GM19099 (cell line): Measurements from ENCODE around the gene MAP3K7CL.

Experiments
- POLR2A ChIP-seq: IDR thresholded peaks from 3 replicates; pipeline ENCODE4 v1.6.1; 2011; ENCODE audit warnings: low read depth; ENCODE audit not compliant: insufficient read length; ENCODE audit errors: extremely low read depth

The MAP3K7CL gene, protein sequence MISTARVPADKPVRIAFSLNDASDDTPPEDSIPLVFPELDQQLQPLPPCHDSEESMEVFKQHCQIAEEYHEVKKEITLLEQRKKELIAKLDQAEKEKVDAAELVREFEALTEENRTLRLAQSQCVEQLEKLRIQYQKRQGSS

DNA sequence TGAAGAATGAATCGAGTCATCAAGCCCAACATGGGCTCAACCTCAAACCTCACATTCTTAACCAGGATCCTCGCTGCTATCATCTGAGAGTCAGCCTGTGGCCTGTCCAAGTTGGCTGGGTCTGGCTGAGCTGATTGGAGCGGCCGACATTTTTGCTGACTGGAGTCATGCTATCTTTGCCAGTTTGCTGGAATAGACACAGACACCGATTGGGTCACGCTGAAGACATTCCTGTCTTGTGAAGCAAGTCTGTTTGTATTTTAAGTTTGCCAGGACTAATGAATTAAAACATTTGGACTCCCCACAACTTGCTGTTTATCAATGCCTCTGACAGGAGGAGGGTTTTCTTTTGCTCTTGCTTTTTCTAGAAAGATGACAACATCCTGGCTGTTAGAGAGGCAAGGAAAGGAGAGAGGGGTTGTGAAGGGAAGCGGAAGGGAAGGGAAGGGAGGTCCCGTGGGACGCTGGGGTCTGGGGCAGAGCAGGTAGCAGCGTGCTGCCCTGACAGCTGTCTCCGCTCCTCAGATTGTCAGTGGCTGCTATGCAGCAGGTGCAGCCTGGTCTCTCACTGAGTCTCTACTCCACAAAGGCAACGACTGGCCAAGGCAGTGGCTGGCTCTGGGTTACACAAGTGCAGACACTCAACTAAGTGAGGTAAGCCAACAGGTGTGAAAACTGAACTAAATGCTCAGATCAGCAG is at the start of gene MAP3K7CL:
TSS of gene MAP3K7CL (plus strand) at position 375 of the 700 bp plus-strand sequence. CDS start 2,701 bp downstream, outside the sequence.
- TF ChIP-seq POLR2A, result no peak

DNA sequence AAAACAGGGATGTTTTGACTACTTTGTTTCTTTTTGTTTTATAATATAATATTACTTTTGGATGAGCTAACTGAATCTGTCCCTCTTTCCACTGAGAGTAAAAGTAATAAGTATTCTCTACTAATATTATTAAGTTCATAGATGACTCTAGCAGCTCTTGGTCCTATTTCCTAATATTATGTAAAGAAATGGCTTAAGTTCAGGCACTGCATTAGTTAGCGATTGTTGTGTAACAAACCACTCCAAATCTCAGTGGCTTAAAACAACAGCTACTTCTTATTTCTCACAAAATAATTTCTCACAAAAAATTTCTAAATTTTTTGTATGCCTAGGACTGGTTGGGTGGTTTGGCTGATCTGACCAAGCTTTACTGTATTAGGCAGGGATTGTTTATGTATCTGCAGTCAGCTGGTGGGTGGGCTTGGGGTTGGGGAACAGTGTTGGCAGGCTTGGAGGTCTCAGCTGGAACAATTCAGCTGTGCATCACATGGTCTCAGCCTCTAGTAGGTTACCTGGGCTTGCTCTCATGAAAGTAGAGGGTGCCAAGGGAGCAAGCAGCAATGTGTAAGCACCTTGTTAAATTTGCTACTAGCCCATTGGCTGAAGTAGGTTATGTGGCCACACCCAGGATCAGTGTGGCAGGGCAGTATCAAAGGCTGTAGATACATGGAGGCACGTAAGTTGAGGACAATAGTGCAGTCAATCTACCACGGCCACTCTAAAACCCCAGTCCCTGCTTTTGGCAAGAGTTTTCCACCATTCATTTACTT is 48.2 kb upstream of the MAP3K7CL start:
- TF ChIP-seq POLR2A, result no peak

GRCh38 chr21:29083306-29083705 is 47.1 kb upstream of the MAP3K7CL start:
- TF ChIP-seq POLR2A, result no peak

DNA sequence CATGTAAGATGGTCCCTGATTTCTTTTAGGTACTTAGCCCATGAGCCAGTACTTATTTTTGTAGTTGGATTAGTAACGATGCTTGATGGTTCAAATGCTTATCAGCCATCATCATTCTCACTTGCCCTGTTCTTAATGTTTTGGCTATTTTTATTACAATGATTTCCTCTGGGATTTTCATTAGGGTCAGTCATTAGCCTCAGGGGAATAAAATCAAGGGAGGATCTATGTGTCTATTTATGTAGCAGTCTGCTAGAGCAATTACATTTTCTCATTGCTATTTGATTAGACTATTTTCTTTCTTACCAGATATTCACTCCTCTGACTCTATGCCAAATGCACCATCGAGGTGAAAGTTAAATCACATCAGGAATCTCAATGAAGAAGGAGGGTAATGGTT is 46.1 kb upstream of the MAP3K7CL start:
- TF ChIP-seq POLR2A, result no peak

DNA sequence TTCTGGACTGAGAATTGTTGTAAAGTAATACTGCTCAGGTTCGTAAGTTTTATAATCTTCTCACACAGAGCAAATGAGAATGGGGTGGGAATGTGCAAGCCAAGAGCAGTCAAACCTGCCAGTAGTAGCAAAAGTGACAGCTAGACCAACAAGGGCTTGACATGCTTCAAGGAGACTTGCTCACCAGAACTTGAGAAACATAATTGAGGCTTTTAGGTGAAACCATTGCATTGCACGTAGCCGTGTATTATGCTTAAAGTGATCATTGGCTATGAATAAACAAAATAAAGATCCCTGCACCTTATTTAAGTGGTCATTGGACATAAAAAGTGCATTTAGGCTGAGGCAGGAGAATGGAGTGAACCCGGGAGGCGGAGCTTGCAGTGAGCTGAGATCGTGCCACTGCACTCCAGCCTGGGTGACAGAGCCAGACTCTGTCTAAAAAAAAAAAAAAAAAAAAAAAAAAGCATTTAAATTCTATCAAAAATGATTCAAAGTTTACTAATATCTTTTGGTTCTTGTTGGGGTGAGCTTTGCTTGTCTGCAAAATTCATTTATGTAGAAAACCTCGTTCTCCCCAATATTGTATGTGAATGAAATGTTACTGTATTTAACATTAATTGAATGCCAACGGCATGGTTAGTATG is 45.2 kb upstream of the MAP3K7CL start:
- TF ChIP-seq POLR2A, result no peak

- no peak for TF ChIP-seq POLR2A
These were observed 39.4 kb upstream of the MAP3K7CL start for GRCh38 chr21:29091033-29091432.

DNA sequence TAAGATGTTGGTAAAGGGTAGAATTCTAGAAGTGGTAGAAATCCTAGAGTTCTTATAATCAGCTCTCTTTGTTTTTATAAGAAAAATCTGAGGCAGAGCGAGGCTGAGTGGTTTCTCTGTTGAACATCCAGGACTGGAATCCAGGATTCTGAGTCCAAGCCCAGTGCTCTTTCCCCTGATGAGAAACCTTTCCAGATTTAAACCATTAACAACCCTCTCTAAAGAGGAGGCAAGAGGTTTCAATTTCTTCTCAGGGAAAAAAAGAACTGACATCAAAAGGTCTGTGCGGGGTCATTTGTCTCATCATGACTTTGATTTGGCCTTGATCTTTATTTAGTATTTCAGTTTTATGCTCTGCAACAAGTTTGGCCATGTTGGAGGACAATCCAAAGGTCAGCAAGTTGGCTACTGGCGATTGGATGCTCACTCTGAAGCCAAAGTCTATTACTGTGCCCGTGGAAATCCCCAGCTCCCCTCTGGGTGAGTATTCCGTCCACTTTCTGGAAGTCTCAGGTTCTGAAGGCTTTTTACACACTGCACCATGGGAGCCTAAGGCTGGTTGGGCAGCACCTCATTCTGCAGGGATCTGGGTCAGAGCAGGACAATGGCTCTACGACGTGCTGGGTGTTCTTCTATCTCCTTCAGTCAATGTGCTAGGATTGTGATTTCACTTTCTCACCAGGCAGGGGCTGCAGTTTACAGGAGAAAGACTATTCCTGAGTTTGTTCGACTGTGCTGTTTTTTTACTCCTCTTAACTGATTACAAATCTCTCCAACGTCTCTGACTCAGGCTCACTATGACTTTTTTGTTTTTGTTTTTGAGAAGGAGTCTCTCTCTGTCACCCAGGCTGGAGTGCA is 38.1 kb upstream of the MAP3K7CL start:
- no peak for TF ChIP-seq POLR2A

DNA sequence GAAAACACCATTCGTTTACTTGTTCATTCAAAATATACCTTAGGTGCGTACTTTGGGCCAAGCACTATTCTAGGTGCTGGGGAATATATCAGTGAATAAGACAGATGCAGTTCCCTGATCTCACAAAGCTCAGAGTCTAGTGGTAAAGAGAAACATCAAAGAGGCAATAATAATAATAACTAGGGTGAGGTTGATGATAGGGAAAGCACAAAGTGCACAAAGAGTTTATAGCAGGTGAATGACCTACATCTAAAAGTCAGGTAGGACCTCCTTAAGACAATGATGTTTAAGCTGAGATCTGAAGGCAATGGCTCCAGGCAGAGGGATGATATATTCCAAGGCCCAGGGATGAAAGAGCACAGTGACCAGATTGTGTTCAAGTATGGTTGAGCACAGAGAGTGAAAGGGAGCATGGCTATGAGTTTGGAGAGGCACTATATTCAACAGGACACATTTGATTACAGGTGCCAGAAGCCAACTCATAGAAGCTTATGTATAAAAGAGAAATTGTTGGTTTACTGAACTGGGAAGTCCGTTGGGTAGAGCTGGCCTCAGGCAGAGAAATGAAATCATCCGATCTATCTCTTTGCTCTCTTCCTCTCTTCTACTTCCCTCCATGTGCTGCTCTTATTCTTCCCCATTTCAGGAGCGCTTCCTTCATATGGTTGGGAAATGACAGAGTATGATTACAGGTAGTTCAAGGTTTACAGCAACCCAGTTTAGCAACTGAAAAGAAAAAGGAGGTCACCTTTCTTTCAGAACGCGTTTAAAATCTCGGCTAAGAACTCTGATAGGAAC is 34.0 kb upstream of the MAP3K7CL start:
- TF ChIP-seq POLR2A, result no peak

DNA sequence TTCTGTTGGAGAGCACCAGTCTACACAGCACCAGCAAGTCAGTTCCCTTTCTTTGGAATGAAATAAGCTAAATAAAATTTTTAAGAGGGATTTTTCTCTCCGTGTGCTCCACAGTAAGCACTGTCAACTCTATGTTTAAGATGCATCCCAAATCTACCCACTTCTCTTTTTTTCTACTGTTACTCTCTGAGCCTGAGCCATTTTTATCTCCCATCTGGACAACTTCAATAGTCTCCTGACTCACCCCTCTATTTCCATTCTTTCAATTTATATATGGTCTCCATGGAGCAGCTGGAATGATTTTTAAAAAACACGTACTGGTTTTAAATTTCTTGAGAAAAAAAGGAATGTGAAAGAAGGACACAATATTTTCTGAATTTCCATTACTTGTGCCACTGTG is 32.3 kb upstream of the MAP3K7CL start:
- TF ChIP-seq POLR2A, result no peak

DNA sequence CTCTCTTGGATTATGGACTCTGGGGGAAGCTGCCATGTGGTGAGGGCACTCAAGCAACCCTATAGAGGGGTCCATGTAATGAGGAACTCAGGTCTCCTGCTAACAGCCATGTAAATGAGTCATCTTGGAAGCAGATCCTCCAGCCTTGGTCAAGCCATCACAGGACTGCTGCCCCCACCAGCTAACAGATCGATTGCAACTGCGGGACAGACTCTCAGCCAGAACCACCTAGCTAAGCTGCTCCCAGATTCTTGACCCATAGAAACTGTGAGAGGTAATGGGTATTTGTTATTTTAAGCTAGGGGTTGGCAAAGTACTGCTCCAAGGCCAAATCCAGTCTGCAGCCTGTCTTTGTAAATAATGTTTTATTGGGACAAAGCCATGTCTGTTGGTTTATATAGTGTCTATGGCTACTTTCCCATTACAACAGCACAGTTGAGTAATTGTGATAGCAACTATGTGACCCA is 27.6 kb upstream of the MAP3K7CL start:
- TF ChIP-seq POLR2A, result no peak

DNA sequence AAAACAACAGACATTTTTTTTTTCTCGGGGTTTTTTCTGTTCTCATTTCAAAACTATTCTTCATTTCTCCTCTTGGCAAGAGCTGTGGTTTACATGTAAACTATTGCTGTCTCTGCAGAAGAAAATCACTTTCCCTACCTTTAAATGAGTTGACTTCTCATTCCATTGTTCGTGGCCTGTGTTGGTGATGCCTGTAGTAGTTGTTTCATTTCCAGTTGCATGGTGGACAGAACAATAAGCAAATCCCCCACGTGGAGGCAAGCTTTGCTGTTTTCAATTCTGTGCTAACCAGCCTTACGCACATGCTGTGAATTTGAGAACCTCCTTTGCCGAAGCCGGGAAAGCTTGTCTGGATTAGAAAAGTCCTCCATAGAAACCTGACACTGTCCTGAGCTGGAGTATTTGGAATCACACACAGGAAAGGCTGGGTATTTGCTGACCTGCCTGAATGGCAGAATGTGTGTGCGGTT is 26.2 kb upstream of the MAP3K7CL start:
- no peak for TF ChIP-seq POLR2A

DNA sequence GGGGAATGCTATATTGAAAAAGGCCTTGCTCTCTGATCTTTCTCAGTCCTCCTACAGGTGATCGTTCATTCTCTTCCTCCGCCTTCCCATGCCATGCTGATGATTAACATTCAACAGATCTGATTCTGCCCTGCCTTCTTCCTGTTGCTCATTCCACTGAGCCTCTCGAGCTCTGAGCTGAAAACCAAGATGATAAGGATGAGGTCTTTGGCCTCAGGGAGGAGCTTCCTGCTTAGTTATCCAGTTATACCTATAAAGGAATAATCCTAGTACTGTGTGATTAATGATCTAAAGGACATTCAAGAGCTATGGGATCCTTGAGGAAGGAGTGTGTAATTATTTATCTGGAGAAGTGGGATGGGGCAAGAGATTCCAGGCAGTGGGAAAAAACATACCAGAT is 25.2 kb upstream of the MAP3K7CL start:
- no peak for TF ChIP-seq POLR2A

DNA sequence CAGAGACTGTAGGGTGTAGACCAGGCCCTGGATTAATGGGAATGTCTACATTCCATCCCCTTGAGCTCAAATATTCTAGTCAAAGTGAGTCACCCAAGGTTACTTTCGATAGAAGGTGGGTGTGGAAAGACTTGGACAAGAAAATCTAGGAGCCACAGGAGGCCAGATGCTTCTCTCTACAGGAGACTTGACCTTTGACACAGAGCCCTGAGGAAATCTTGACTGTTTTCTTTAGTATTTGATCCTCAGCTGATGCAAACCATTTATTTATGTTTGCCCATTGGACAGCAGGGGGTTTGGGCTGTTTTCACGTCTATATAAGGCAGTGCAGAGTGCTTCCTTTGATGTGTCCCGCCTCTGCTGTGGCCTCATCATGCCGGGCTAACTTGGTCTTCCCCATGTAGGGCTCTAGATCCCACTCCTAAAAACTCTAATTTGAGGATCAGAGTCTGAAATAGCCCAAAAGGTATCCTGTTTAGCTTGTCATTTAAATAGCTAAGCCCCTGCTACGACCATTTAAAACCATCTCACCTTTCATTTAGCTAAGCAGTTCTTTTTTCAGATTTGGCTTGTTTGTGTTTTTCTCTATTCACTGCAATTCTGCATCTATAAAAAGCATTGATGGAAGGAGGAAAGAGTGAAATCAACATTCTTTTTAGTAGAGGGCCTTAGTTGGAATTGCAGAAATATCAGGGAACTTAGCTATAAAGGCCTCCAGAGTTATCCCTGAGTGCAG is 15.5 kb upstream of the MAP3K7CL start:
- TF ChIP-seq POLR2A, result no peak
